Adipocyte (in vitro differentiated cells): ENCODE results near the gene IGFALS.

Experiments used
- DNase-seq: peaks from one replicate; pipeline ENCODE4 v3.0.0-alpha.2; 2015; ENCODE audit warnings: low read depth
- H3K27me3 ChIP-seq: replicated peaks from 2 replicates; pipeline ENCODE4 v1.7.0; 2013; ENCODE audit warnings: mild to moderate bottlenecking, low read length, moderate library complexity; ENCODE audit not compliant: control insufficient read depth, insufficient read depth
- H3K36me3 ChIP-seq: 2 replicates; pipeline ENCODE4 v1.7.0; 2013; ENCODE audit warnings: low read length, mild to moderate bottlenecking, moderate library complexity; ENCODE audit not compliant: control insufficient read depth, insufficient read depth, severe bottlenecking
- H3K4me1 ChIP-seq: 2 replicates; pipeline ENCODE4 v1.7.0; 2013; ENCODE audit warnings: mild to moderate bottlenecking, low read length, moderate library complexity; ENCODE audit not compliant: control insufficient read depth, insufficient read depth
- H3K4me3 ChIP-seq: 2 replicates; pipeline ENCODE4 v1.7.0; 2013; ENCODE audit warnings: mild to moderate bottlenecking, low read length, moderate library complexity
- H3K9ac ChIP-seq: 2 replicates; pipeline ENCODE4 v1.7.0; 2013; ENCODE audit warnings: mild to moderate bottlenecking, low read length, moderate library complexity
- H3K9me3 ChIP-seq: 2 replicates; pipeline ENCODE4 v1.7.0; 2013; ENCODE audit warnings: mild to moderate bottlenecking, low read length, moderate library complexity; ENCODE audit not compliant: control insufficient read depth

Gene IGFALS

GRCh38 chr16:1772362-1772907 is 21.1 kb downstream of the IGFALS start, which contains the start of gene EME2:
EME2 (plus strand) TSS chr16:1772810; CDS start chr16:1773228, 418 bp downstream.
- DNase-seq: peak; percentile 39
- Histone ChIP-seq H3K36me3 (peaks cover 31% of the 10 kb centered on the region), H3K9ac (peak within 1 kb of the TSS; percentile 94), H3K4me3 (peak within 1 kb of the TSS; percentile 92), H3K4me1 (peaks cover 27% of the 10 kb centered on the region), H3K9me3 (no peaks in the 10 kb centered on the region), H3K27me3 (no peaks in the 10 kb centered on the region)

- peak overlapping the region; percentile 92 for H3K4me3 ChIP-seq
- H3K36me3 ChIP-seq: peaks cover 32% of the 10 kb centered on the region
- no peak for DNase-seq
- H3K9ac ChIP-seq: peak overlapping the region; percentile 94
- no peaks in the 10 kb centered on the region for H3K27me3 ChIP-seq
- peaks cover 27% of the 10 kb centered on the region for H3K4me1 ChIP-seq
- no peaks in the 10 kb centered on the region for H3K9me3 ChIP-seq
These were observed 21.6 kb downstream of the IGFALS start for GRCh38 chr16:1771864-1772361.

GRCh38 chr16:1771188-1771863 is 22.2 kb downstream of the IGFALS start, which contains the start of gene NME3:
NME3 (minus strand) TSS chr16:1771543; CDS start chr16:1771534, 9 bp downstream.
- Histone ChIP-seq H3K36me3 (peaks cover 30% of the 10 kb centered on the region), H3K4me1 (peaks cover 27% of the 10 kb centered on the region)

GRCh38 chr16:1770328-1771187 is 22.9 kb downstream of the IGFALS start:
- H3K36me3 ChIP-seq: peaks cover 34% of the 10 kb centered on the region

More at GRCh38 chr16:1771188-1771863, 22.2 kb downstream of the IGFALS start, which contains the start of gene NME3:
- peak within 1 kb of the TSS; percentile 92 for H3K4me3 ChIP-seq
- no peaks in the 10 kb centered on the region for H3K9me3 ChIP-seq
- no peaks in the 10 kb centered on the region for H3K27me3 ChIP-seq
- peak; percentile 84 for DNase-seq
- peak within 1 kb of the TSS; percentile 94 for H3K9ac ChIP-seq

GRCh38 chr16:1769402-1770300 is 23.9 kb downstream of the IGFALS start:
- Histone ChIP-seq H3K36me3 (peaks cover 37% of the 10 kb centered on the region), H3K4me1 (peaks cover 25% of the 10 kb centered on the region), H3K4me3 (peak overlapping the region; percentile 92), H3K9ac (peak overlapping the region; percentile 24), H3K9me3 (no peaks in the 10 kb centered on the region), H3K27me3 (no peaks in the 10 kb centered on the region)
- DNase-seq: no peak

More at GRCh38 chr16:1770328-1771187, 22.9 kb downstream of the IGFALS start:
- DNase-seq: no peak
- H3K4me1 ChIP-seq: peaks cover 27% of the 10 kb centered on the region
- no peaks in the 10 kb centered on the region for H3K9me3 ChIP-seq
- H3K4me3 ChIP-seq: peak overlapping the region; percentile 92
- H3K9ac ChIP-seq: peak overlapping the region; percentile 83
- no peaks in the 10 kb centered on the region for H3K27me3 ChIP-seq

- peaks cover 17% of the 10 kb centered on the region for H3K4me1 ChIP-seq
- DNase-seq: no peak
- no peak overlapping the region for H3K4me3 ChIP-seq
- H3K36me3 ChIP-seq: peaks cover 44% of the 10 kb centered on the region
- H3K9ac ChIP-seq: no peak overlapping the region
- H3K27me3 ChIP-seq: no peaks in the 10 kb centered on the region
- H3K9me3 ChIP-seq: no peaks in the 10 kb centered on the region
These were observed 24.6 kb downstream of the IGFALS start for GRCh38 chr16:1768767-1769401.

DNA sequence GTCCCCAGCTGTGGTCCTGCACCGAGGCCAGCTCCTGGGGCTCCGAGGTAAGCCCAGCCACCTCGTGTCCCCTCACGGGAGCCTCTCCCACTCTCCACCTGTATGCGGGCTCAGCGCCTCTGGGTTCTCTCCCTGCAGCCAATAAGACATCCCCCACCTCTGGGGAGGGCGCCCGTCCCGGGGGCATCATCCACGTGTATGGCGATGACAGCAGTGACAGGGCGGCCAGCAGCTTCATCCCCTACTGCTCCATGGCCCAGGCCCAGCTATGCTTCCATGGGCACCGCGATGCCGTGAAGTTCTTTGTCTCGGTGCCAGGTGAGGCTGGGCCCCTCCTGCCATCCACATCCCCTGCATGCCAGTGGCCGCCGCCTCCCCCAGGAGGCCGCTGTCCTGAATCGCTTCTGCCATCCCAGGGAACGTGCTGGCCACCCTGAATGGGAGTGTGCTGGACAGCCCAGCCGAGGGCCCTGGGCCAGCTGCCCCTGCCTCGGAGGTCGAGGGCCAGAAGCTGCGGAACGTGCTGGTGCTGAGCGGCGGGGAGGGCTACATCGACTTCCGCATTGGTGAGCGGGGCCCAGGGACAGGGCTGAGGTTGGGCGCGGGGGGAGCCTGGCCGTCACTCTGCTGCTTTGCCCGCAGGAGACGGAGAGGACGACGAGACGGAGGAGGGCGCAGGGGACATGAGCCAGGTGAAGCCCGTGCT is 25.3 kb downstream of the IGFALS start:
- Histone ChIP-seq H3K27me3 (no peaks in the 10 kb centered on the region), H3K9me3 (no peaks in the 10 kb centered on the region), H3K4me1 (peaks cover 16% of the 10 kb centered on the region), H3K4me3 (no peak overlapping the region), H3K9ac (no peak overlapping the region), H3K36me3 (peaks cover 47% of the 10 kb centered on the region)
- DNase-seq: no peak

- no peak overlapping the region for H3K4me3 ChIP-seq
- H3K36me3 ChIP-seq: peaks cover 56% of the 10 kb centered on the region
- peaks cover 15% of the 10 kb centered on the region for H3K4me1 ChIP-seq
- no peaks in the 10 kb centered on the region for H3K9me3 ChIP-seq
- DNase-seq: no peak
- no peak overlapping the region for H3K9ac ChIP-seq
- H3K27me3 ChIP-seq: no peaks in the 10 kb centered on the region
These were observed 26.1 kb downstream of the IGFALS start for GRCh38 chr16:1767116-1767994.

DNA sequence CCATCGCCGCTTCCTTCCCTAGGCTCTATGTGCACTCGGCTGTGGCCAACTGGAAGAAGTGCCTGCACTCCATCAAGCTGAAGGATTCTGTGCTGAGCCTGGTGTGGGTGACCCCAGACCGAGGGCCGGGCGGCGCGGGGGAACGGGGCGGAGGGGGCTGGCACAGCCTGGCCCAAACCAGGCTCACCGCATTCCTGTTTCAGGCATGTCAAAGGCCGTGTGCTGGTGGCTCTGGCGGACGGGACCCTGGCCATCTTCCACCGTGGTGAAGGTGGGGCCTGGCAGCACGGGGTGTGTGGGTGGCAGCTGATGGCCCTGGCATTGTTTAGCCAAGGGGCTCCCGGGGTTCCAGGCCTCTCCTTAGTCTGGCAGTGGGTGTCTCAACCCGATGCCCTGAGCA is 26.8 kb downstream of the IGFALS start:
- H3K27me3 ChIP-seq: no peaks in the 10 kb centered on the region
- no peaks in the 10 kb centered on the region for H3K9me3 ChIP-seq
- no peak overlapping the region for H3K9ac ChIP-seq
- DNase-seq: no peak
- peaks cover 62% of the 10 kb centered on the region for H3K36me3 ChIP-seq
- peaks cover 8% of the 10 kb centered on the region for H3K4me1 ChIP-seq
- no peak overlapping the region for H3K4me3 ChIP-seq
